Measurements from ENCODE around the gene CDT1. TPM values are rescaled to one million over a fixed set of nuclear protein-coding genes. Genes with fewer than 3 reads are reported as not detected.

CDT1 gene
- total RNA-seq, 3 donors from 2014 or later: 2.9 to 20.9 (median 7.6) TPM

- H3K4me1 ChIP-seq (ENCODE audit: low read depth): peaks cover 58% of the 10 kb centered on the region
- peak in 1 of 3 donors; percentile 46 for DNase-seq
- H3K36me3 ChIP-seq (ENCODE audit: low read depth): no peaks in the 10 kb centered on the region
- no peak for TF ChIP-seq CTCF (IDR thresholded peaks at IDR 0.05)
- no peaks in the 10 kb centered on the region for H3K9me3 ChIP-seq
- no peak overlapping the region for H3K4me3 ChIP-seq
- no peak for ATAC-seq
- intact Hi-C loops (cut with DNase I, micrococcal nuclease): no loop called here
These were observed 25.0 kb upstream of the CDT1 start for GRCh38 chr16:88778541-88779065.

- intact Hi-C loops (cut with DNase I, micrococcal nuclease): loop anchor here in 1 of 2 donors (5.0 kb wide), 1 partner anchor 37 kb away; no protein-coding TSS in a partner anchor
- ATAC-seq (no peak), DNase-seq (peak in 1 of 3 donors; percentile 53)
- no peak for TF ChIP-seq CTCF (IDR thresholded peaks at IDR 0.05)
- Histone ChIP-seq H3K4me3 (no peak overlapping the region), H3K36me3 (ENCODE audit: low read depth) (no peaks in the 10 kb centered on the region), H3K9me3 (no peaks in the 10 kb centered on the region), H3K4me1 (ENCODE audit: low read depth) (peaks cover 53% of the 10 kb centered on the region)
These were observed 24.0 kb upstream of the CDT1 start for GRCh38 chr16:88779406-88780141.

- no peak for DNase-seq
- intact Hi-C loops (cut with DNase I, micrococcal nuclease): loop anchor here in 1 of 2 donors (5.0 kb wide), 1 partner anchor 38 kb away; no protein-coding TSS in a partner anchor
These were observed 23.2 kb upstream of the CDT1 start for GRCh38 chr16:88780142-88781062.

GRCh38 chr16:88781140-88782077 lies 22.2 kb upstream of the CDT1 start:
- H3K4me3 ChIP-seq: no peak overlapping the region
- no peak for TF ChIP-seq CTCF (IDR thresholded peaks at IDR 0.05)
- H3K36me3 ChIP-seq (ENCODE audit: low read depth): no peaks in the 10 kb centered on the region
- H3K4me1 ChIP-seq (ENCODE audit: low read depth): peaks cover 52% of the 10 kb centered on the region
- no peaks in the 10 kb centered on the region for H3K9me3 ChIP-seq
- ATAC-seq (peak; percentile 27), DNase-seq (peak in 2 of 3 donors; percentile 64 to 85)
- intact Hi-C loops (cut with DNase I, micrococcal nuclease): loop anchor here in 1 of 2 donors (5.0 kb wide), 1 partner anchor 39 kb away; no protein-coding TSS in a partner anchor

More at GRCh38 chr16:88780142-88781062, 23.2 kb upstream of the CDT1 start:
- no peaks in the 10 kb centered on the region for H3K9me3 ChIP-seq
- H3K4me1 ChIP-seq (ENCODE audit: low read depth): peaks cover 49% of the 10 kb centered on the region
- ATAC-seq: no peak
- H3K4me3 ChIP-seq: no peak overlapping the region
- H3K36me3 ChIP-seq (ENCODE audit: low read depth): no peaks in the 10 kb centered on the region
- no peak for TF ChIP-seq CTCF (IDR thresholded peaks at IDR 0.05)

All from mucosa of descending colon (tissue), 3 donors.